Suppressor macrophage treated with lipopolysaccharide for 4 hours (primary cell): ENCODE data around the gene KLHL42.
A peak's percentile ranks its signal among the peaks of the same experiment; 100 is the strongest.

Experiments used
- DNase-seq: peaks from one replicate; pipeline ENCODE4 v3.0.0-alpha.2; 2020

Gene KLHL42

DNA sequence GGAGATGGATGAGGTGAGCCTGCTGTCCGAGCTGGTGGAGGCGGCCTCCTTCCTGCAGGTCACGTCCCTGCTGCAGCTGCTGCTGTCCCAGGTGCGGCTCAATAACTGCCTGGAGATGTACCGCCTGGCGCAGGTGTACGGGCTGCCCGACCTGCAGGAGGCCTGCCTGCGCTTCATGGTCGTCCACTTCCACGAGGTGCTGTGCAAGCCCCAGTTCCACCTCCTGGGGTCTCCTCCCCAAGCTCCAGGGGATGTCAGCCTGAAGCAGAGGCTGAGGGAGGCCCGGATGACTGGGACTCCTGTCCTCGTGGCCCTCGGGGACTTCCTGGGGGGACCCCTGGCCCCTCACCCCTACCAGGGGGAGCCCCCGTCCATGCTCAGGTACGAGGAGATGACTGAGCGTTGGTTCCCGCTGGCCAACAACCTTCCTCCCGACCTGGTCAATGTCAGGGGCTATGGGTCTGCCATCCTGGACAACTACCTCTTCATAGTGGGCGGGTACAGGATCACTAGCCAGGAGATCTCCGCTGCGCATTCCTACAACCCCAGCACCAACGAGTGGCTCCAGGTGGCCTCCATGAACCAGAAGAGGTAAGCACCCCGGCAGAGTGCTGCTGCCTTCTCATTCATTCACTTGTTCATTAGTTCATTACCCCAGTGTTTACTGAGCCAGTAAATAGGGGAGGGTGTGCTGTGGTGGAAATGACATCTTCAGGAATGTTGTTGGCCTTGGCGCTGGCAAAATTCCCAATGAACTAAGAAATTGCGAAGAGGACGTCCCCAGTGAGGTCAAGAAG is 777 bp downstream of the KLHL42 start:
- no peak for DNase-seq

- no peak for DNase-seq
These were observed 1.6 kb downstream of the KLHL42 start for GRCh38 chr12:27781680-27782079.

DNA sequence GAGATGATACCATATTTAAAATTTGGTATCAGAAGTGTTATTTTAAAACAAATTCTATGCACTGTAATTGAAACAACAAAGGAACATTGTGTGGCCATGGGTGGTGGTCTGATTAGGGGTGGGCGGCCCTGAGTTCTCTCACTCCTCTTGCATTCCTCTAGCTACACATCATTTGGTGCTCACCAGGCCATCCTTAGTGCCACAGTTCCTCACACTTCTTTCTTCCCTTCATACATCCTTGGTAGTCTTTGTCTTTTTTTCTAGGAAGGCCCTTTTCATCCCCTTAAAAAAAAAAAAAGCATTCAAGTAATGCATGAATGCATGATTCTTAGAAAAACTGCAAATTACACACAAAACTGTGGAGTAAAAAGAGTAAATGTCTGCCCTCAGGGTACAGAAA is 2.4 kb downstream of the KLHL42 start:
- no peak for DNase-seq

DNA sequence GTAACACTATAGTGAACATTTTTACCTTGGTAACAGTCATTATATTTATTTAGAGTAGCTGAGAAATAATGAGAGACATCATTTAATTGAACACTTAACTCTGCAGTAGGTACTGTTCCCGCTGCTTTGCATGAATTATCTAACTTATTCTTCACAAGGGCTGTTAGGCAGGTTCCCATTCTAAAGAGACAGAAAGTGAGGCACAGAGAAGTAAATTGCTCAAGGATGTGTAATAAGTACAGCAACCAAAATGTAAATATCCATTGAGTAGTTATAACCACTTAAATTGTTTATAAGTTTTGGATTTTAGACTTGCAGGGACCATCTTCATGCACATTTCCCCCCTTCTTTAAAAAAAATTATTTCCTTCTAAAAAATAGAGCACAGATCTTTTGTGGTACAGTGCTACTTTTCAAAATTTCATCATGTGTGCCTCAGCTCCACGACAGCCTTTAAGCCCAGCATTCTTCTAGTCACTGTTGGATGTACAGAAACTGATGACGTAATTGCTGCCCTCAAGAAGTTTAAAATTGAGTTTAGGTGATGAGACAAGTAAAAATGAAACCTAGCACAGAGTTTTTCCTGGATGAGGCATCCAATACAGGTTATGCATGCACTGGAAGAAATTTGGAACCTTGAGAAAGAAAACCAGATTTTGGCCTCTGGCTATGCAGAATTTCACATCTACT is 6.0 kb downstream of the KLHL42 start:
- peak; percentile 29 for DNase-seq

DNA sequence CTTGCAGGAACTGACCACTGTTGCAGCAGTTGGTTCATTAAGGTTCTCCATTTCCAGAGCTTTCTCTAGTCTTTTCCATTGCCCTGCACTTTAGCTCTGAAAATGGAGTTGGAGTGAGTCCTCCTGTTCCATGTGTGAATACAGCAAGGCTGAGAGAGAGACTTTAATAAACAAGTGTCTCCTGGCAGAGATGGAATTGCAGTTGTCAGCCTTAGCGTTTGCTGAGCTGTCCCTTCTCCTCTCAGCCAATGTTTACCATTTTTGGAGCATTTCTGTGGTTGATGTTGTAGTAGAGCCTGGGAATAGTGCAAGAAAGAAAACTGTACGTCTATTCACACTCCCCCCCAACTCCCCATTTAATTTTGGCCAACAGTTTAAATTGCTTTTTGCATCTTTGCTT is 7.5 kb downstream of the KLHL42 start:
- no peak for DNase-seq

DNA sequence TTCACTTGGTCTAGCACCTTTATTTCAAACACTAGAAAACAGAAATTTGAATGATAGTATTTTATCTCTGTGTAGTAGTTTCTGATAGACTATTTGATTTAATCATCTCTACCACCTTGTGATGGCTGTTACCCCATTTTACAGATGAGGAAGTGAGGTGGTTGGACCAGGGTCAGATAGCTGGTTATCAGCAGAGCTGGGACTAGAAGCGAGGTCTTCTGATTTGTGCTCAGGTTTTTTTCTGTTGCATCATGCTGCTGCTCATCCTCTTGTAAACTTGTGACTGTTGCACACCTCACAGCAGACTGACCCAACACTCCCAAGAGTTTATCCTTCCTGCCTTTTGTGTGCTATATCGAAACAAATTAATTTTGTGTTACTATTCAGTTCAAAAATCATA is 10.1 kb downstream of the KLHL42 start:
- DNase-seq = no peak

- no peak for DNase-seq
These were observed 15.0 kb downstream of the KLHL42 start for GRCh38 chr12:27794818-27795584.

- DNase-seq = no peak
These were observed 16.1 kb downstream of the KLHL42 start for GRCh38 chr12:27796128-27796527.

GRCh38 chr12:27797301-27798025 is 17.4 kb downstream of the KLHL42 start:
- DNase-seq = no peak

DNA sequence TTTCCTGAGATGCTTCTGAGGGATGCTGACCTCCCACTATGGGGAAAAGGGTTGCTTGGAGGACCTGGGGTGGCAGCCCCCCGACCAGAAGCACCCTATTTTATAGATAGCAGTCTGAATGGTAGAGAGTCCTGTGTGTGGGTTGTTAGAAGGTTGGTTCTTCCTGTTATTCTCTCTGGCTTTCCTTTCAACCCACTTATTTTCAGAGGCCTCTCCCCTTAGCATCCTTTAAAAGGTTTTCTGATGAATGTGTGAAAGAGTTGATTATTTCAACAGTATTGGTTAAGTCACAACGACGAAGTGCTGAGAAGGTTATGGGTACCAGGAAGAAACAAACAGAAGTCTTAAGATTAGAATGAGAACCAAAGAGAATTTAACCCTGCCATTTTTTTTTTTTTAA is 20.8 kb downstream of the KLHL42 start:
- DNase-seq = no peak

GRCh38 chr12:27801630-27802029 is 21.6 kb downstream of the KLHL42 start:
- no peak for DNase-seq

DNA sequence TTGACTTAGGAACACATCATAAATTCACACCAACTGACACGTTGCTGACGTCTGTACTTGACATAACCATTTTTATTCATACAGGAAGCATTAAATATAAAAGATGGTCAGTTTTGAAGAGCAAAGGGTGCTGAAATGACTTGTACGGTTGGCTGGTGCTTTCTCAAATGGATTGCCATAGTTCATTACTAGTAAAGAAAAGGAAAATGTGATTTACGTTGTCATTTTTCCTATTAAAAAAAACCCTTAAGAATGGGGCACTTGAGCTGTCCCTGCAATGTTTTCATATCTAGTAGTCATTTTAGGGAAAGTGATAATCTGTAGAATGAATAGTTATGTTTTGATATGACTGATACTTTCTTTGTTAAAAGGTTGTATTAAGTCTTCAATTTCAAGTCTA is 22.5 kb downstream of the KLHL42 start:
- no peak for DNase-seq

GRCh38 chr12:27802936-27803335 is 22.9 kb downstream of the KLHL42 start:
- DNase-seq = no peak

DNA sequence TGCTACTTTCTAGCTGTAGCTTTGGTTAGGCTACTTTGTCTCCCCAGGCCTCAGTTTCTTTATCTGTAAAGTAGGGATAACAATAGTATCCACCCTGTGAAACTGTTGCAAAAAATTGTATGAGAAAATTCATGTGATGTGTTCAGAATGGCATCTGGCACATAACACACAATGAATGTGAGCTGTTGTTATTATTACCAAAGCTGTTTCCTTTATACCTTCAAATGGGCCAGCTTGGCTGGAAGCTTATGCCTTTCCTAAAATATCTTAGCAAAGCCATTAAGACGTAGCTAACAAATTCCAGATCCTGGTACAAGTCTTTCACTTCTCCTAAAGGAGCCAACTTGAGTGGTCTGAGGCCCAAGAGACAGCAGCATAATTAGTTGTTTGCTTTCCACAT is 25.2 kb downstream of the KLHL42 start:
- DNase-seq = no peak

- no peak for DNase-seq
These were observed 26.2 kb downstream of the KLHL42 start for GRCh38 chr12:27806259-27806658.

DNA sequence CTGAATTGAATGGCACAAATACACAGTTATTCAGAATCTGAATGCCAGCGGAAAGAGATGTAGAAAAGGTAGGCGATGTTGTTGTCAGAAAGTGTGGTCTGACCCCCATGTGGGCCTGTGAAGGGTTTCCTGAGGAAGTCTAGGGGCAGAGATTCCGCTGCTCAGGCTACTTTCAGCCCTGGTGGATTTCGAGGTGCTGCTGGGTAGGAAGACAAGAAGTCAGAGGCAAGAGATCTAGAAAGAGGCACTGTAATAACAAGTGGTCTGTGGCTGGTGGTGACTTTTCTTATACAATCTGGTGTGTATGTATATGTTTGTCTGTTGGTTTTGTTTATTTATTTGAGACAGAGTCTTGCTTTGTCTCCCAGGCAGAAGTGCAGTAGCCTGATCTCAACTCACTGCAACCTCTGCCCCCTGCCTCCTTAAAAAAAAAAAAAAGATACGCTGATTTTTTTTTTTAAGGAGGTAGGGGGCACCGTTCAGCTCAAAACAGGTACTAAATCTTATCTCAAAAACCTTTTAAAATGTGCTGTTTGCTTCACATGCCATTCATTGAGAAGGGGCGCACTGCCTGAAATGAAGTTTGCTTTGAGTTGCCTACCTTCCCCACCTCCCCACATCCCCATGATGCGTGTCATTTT is 27.1 kb downstream of the KLHL42 start:
- no peak for DNase-seq

DNA sequence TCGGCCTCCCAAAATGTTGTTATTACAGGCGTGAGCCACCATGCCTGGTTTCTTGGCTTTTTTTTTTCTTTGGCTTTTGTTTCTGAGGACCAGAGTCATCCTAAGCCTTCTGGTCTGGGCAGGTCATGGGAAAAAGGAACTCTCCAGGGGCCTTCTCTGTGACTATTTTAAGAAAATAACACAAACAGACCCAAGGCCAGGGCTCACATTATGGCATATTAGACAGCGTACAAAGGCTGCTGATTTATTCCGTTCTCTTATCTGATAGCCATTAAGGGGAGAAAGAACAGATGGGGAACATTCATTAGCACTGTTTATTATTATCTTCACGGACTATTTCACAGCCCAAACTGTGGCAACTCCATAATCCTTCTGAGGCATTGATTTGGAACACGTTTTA is 28.8 kb downstream of the KLHL42 start:
- DNase-seq = no peak

GRCh38 chr12:27810756-27811155 is 30.7 kb downstream of the KLHL42 start:
- no peak for DNase-seq

- no peak for DNase-seq
These were observed 32.5 kb downstream of the KLHL42 start for GRCh38 chr12:27812502-27812901.

GRCh38 chr12:27814411-27814810 is 34.4 kb downstream of the KLHL42 start:
- no peak for DNase-seq

DNA sequence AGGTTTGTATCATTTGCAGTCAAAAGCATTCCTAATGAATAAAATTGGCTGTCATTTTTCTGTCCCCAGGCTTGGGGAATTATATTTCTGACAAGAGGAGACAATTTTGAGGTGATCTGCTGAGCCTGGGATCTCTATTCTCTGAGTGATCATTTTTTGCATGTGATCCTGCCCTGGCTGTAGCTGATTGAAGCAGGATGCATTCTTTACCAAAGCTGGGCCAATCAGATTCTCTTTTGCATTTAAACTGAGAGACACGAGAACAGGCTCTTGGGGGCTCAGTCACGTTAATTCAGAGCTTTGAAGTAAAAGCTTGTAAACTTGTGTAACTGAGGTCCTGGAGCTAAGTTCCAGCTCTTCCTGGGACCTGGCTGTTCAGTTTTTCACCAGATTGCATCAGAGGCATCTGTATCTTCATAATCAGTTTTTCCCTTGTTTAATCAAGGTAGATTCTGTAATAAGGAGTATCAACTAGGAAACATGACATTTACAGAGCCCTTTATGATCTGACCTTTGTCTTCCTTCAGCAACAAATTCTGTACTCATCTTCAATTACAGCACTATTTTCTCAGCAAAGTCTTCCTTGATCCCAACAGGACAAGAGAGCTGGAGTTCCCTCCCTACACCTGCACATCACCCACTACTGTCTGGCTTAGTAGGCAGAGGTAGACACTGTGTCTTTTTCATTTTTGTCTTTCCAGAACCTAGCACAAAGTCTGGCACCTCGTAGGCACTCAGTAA is 35.0 kb downstream of the KLHL42 start:
- no peak for DNase-seq

- DNase-seq = no peak
These were observed 37.7 kb downstream of the KLHL42 start for GRCh38 chr12:27817766-27818165.
